HEK293 (cell line): ENCODE measurements around the gene CCSER1.

ENCODE experiments used
- CTCF ChIP-seq: fragments of 450-650 bp; formaldehyde crosslinking; IDR thresholded peaks from 2 replicates; pipeline ENCODE4 v1.5.1; 2016; ENCODE audit warnings: missing biosample characterization, missing genetic modification characterization
- HOXA7 ChIP-seq: sonication (generic); formaldehyde crosslinking; IDR thresholded peaks from 2 replicates; pipeline ENCODE4 v1.8.1; 2022; ENCODE audit warnings: missing genetic modification reagents, borderline replicate concordance
- PATZ1 ChIP-seq: fragments of 450-650 bp; formaldehyde crosslinking; IDR thresholded peaks from 2 replicates; pipeline ENCODE4 v1.5.1; 2016; ENCODE audit warnings: missing biosample characterization, missing genetic modification characterization
- TRIM28 ChIP-seq: IDR thresholded peaks from 2 replicates; pipeline ENCODE4 v1.6.1; 2011; ENCODE audit warnings: low read length, control low read depth, borderline replicate concordance
- YY1 ChIP-seq: fragments of 450-650 bp; formaldehyde crosslinking; IDR thresholded peaks from 2 replicates; pipeline ENCODE4 v1.5.1; 2018; ENCODE audit warnings: missing biosample characterization, missing genetic modification characterization
- ZBTB21 ChIP-seq: fragments of 450-650 bp; formaldehyde crosslinking; IDR thresholded peaks from 2 replicates; pipeline ENCODE4 v1.5.1; 2017; ENCODE audit warnings: missing biosample characterization, missing genetic modification characterization
- ZBTB8A ChIP-seq: fragments of 450-650 bp; formaldehyde crosslinking; IDR thresholded peaks from 2 replicates; pipeline ENCODE4 v1.5.1; 2016; ENCODE audit warnings: missing biosample characterization, missing genetic modification characterization
- ZNF121 ChIP-seq: fragments of 450-650 bp; formaldehyde crosslinking; IDR thresholded peaks from 2 replicates; pipeline ENCODE4 v1.5.1; 2016; ENCODE audit warnings: missing biosample characterization, missing genetic modification characterization
- ZNF133 ChIP-seq: fragments of 450-650 bp; formaldehyde crosslinking; IDR thresholded peaks from 2 replicates; pipeline ENCODE4 v1.5.1; 2016; ENCODE audit warnings: missing biosample characterization, missing genetic modification characterization

GRCh38 chr4:90457817-90458216, 330.6 kb downstream of the CCSER1 start:
- no peak for TF ChIP-seq TRIM28
- TF ChIP-seq ZBTB21 (tag by site-specific recombination): no peak
- no peak for TF ChIP-seq HOXA7 (CRISPR knock-in tag)
- no peak for TF ChIP-seq PATZ1 (tag by site-specific recombination)
- no peak for TF ChIP-seq CTCF (tag by site-specific recombination)
- TF ChIP-seq ZNF133 (tag by site-specific recombination): no peak
- no peak for TF ChIP-seq ZNF121 (tag by site-specific recombination)
- no peak for TF ChIP-seq YY1
- no peak for TF ChIP-seq ZBTB8A (tag by site-specific recombination)
